Mucosa of descending colon (tissue), 3 donors: Measurements from ENCODE around the gene MMP25. TPM values are rescaled to one million over a fixed set of nuclear protein-coding genes. Genes with fewer than 3 reads are reported as not detected.
A peak's percentile ranks its signal among the peaks of the same experiment; 100 is the strongest.

ENCODE experiments used
- ATAC-seq: fragments of 200-7000 bp; cut with Tn5 transposase; one replicate; pipeline ENCODE4 v1.9.1; 2020; ENCODE audit warnings: mild to moderate bottlenecking, moderate library complexity
- DNase-seq, 3 donors: peaks; one replicate each; pipeline ENCODE4 v3.0.0-alpha.2; 2020
- H3K36me3 ChIP-seq: fragments of 200-600 bp; one replicate; pipeline ENCODE4 v1.8.0; 2021; ENCODE audit warnings: low read depth, mild to moderate bottlenecking
- H3K4me1 ChIP-seq: fragments of 200-600 bp; one replicate; pipeline ENCODE4 v1.8.0; 2021; ENCODE audit warnings: low read depth, mild to moderate bottlenecking
- H3K4me3 ChIP-seq: fragments of 200-600 bp; one replicate; pipeline ENCODE4 v1.8.0; 2021; ENCODE audit warnings: mild to moderate bottlenecking
- H3K9me3 ChIP-seq: fragments of 200-600 bp; one replicate; pipeline ENCODE4 v1.8.0; 2021; ENCODE audit warnings: mild to moderate bottlenecking
- CTCF ChIP-seq: fragments of 200-600 bp; IDR thresholded peaks from one replicate; pipeline ENCODE4 v1.8.0; 2022; ENCODE audit warnings: antibody characterized with exemption, mild to moderate bottlenecking
- intact Hi-C, 2 donors: fragments of 100-400 bp; cut with DNase I in 1 of 2; cut with micrococcal nuclease in 1 of 2; formaldehyde crosslinking; loops; one replicate each; pipeline versions ENCODE4 v1.11.0 to v1.11.1; 2022; cut with DNase I, micrococcal nuclease
- total RNA-seq, 3 donors: library from RNA; stranded (reverse); fragmentation: NEBNext Ultra II Directional in 2 of 3; extraction: Animal tissue kit (Norgen Biotek cat#: 25700) in 2 of 3; gene quantifications; one replicate each; pipeline versions ENCODE4 v1.2.1 to v1.2.4, GENCODE V29; 2021 to 2023
- donor health status: DM: no; HTN: no; CAD: no; lungs with moderate emphysema.
- donor health status: DM: no; HTN: no; CAD: no.
- donor health status: DM: no; HTN: yes; CAD: no.

The MMP25 gene
- total RNA-seq, 3 donors from 2014 or later, result 0.69 to 4.0 (median 2.1) TPM

- Histone ChIP-seq H3K36me3 (no peaks in the 10 kb centered on the region), H3K4me1 (peaks cover 47% of the 10 kb centered on the region), H3K9me3 (no peaks in the 10 kb centered on the region), H3K4me3 (no peak overlapping the region)
- intact Hi-C loops, result no loop called here
- ATAC-seq (no peak), DNase-seq (peak in 2 of 3 donors; percentile 52 to 62)
- TF ChIP-seq CTCF, result no peak
Measured at GRCh38 chr16:3026609-3027488, 19.5 kb upstream of the MMP25 start.

DNA sequence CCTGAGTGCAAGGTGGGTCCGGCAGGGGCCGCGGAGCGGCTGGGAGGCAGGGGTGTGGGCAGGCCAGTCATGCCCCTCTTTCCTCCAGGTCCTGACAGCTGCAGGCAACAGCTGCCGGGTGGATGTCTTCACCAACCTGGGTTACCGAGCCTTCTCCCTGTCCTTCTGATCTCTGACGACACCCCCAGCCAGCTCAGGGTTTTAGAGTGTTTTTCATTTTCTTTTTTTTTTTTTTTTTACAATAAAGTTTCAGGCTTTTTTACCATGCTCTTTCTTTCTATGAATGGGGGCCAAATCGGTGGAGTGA lies 18.9 kb upstream of the MMP25 start:
- intact Hi-C loops, result no loop called here
- H3K4me3 ChIP-seq, result no peak overlapping the region
- peaks cover 47% of the 10 kb centered on the region for H3K4me1 ChIP-seq
- ATAC-seq (no peak), DNase-seq (peak in 1 of 3 donors; percentile 7)
- no peaks in the 10 kb centered on the region for H3K9me3 ChIP-seq
- no peak for TF ChIP-seq CTCF
- no peaks in the 10 kb centered on the region for H3K36me3 ChIP-seq

DNA sequence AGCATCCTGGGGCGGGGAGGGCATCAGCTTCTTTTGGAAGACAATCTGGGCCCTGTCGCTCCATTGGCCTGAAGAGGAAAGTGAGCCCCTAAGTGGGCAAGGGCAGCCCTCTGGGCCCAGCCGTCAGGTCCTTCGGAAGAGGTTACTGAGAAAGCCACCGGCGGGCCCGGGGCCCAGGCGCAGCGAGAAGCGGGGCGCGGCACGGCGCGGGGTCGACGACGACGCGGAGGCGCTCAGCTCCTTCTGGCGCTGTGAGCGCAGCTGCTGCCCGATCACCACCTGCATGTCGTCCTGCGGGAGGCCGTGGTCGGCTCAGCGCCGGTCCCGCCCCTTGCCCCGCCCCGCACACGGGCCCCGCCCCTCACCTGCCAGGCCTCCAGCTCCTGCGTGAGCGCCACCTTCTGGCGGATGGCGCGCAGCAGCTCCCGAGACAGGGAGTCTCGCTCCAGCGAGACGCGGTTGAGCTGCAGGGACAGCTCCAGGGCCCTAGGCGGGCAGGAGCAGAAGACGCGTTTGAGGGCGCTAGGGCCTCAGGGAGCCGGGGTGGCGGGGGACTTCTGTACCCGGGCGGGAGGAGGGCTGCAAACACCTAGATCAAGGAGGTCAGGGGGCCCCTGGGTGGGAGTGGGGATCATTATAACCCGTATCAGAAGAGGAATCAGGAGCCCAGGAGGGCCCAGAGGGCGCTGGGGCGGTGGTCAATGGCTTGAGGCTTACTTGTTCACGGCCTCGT lies 18.2 kb upstream of the MMP25 start:
- peak; percentile 95 for TF ChIP-seq CTCF
- intact Hi-C loops, result no loop called here
- ATAC-seq (peak; percentile 80), DNase-seq (peak; percentile 91 to 95 (median 95))
- H3K4me3 ChIP-seq, result no peak overlapping the region
- H3K36me3 ChIP-seq, result no peaks in the 10 kb centered on the region
- no peaks in the 10 kb centered on the region for H3K9me3 ChIP-seq
- peaks cover 40% of the 10 kb centered on the region for H3K4me1 ChIP-seq

DNA sequence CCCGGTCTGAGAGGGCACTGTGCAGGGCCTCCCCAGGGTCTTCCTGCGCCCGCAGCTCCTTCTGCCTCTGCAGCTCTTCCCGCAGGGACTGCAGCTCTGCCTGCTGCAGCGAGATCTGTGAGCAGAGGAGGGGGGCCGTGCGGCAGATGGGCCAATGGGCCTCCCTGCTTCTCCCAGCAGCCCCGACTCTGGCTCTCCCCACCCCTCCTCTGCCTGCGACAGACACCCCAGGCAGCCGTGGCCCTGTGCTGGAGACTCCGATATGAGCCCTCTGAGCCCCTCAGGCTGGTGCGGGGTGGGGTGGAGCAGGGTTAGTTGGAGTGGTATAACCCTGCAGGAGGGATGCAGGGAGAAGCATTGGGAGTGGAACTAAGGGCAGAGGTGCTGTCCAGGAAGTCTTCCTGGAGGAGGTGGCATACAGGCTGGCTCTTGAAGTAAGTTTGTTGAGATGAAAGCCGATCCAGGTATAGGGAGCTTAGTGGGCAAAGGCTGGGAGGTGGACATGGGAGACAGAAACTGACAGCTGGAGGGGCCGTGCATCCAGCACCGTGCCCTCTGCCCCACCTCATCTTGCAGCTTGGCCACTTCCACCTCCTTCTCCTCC lies 17.5 kb upstream of the MMP25 start:
- Histone ChIP-seq H3K4me1 (peaks cover 37% of the 10 kb centered on the region), H3K36me3 (no peaks in the 10 kb centered on the region), H3K9me3 (no peaks in the 10 kb centered on the region), H3K4me3 (no peak overlapping the region)
- DNase-seq (peak in 2 of 3 donors; percentile 54 to 63), ATAC-seq (no peak)
- TF ChIP-seq CTCF, result no peak
- intact Hi-C loops, result no loop called here

GRCh38 chr16:3029491-3030221 lies 16.7 kb upstream of the MMP25 start:
- DNase-seq (peak in 1 of 3 donors; percentile 50), ATAC-seq (no peak)
- Histone ChIP-seq H3K9me3 (no peaks in the 10 kb centered on the region), H3K36me3 (no peaks in the 10 kb centered on the region), H3K4me1 (peaks cover 34% of the 10 kb centered on the region), H3K4me3 (no peak overlapping the region)
- TF ChIP-seq CTCF, result no peak
- intact Hi-C loops, result no loop called here
